OCI-LY7 (cell line): ENCODE measurements around the gene KISS1R. TPM values are rescaled to one million over a fixed set of nuclear protein-coding genes. Genes with fewer than 3 reads are reported as not detected.

ENCODE experiments used
- BruUV-seq: library from RNA; stranded (reverse); fragments of 400-500 nt; replicated peaks from 2 replicates; lab custom pipeline; 2021; lab: Mats Ljungman, UMichigan
- CTCF ChIA-PET: fragments of 300-600 bp; sonication (Branson Sonifier 250); formaldehyde crosslinking; loops from one replicate; lab custom pipeline; 2022; ENCODE audit warnings: antibody characterized with exemption; ENCODE audit not compliant: unreplicated experiment; lab: Charles Lee
- POLR2A ChIA-PET: fragments of 300-600 bp; sonication (Branson Sonifier 250); formaldehyde crosslinking; loops from one replicate; lab custom pipeline; 2022; ENCODE audit warnings: antibody characterized with exemption; lab: Charles Lee
- DNase-seq: peaks from one replicate; pipeline ENCODE4 v3.0.0-alpha.2; 2015; ENCODE audit warnings: low spot score
- H2AFZ ChIP-seq: fragments of 200-600 bp; sonication (generic), shearing (Covaris generic); 2 replicates; pipeline ENCODE4 v1.6.1; 2014; ENCODE audit warnings: mild to moderate bottlenecking, antibody characterized with exemption, low read length, moderate library complexity
- H3K27ac ChIP-seq: fragments of 200-600 bp; sonication (generic); 2 replicates; pipeline ENCODE4 v1.5.1; 2014; ENCODE audit warnings: mixed run types, low read depth, mild to moderate bottlenecking, moderate library complexity, low read length, inconsistent platforms; ENCODE audit not compliant: poor library complexity, severe bottlenecking
- H3K36me3 ChIP-seq: fragments of 200-600 bp; sonication (generic); 2 replicates; pipeline ENCODE4 v1.6.1; 2014; ENCODE audit warnings: mild to moderate bottlenecking, antibody characterized with exemption, low read length, moderate library complexity, mixed read lengths; ENCODE audit not compliant: insufficient read depth
- H3K4me1 ChIP-seq: fragments of 200-600 bp; sonication (generic); 2 replicates; pipeline ENCODE4 v1.5.1; 2014; ENCODE audit warnings: mild to moderate bottlenecking, low read length; ENCODE audit not compliant: insufficient read depth, poor library complexity, severe bottlenecking
- H3K4me2 ChIP-seq: fragments of 200-600 bp; sonication (generic); 2 replicates; pipeline ENCODE4 v1.6.1; 2014; ENCODE audit warnings: mild to moderate bottlenecking, low read length
- H3K4me3 ChIP-seq: fragments of 200-600 bp; sonication (generic); 2 replicates; pipeline ENCODE4 v1.5.1; 2014; ENCODE audit warnings: mild to moderate bottlenecking, low read depth, low read length; ENCODE audit not compliant: poor library complexity, severe bottlenecking
- H3K79me2 ChIP-seq: fragments of 200-600 bp; sonication (generic); 2 replicates; pipeline ENCODE4 v1.6.1; 2016; ENCODE audit warnings: low read depth, mild to moderate bottlenecking, low read length, moderate library complexity, mixed read lengths; ENCODE audit not compliant: insufficient read depth
- H3K9me2 ChIP-seq: fragments of 200-600 bp; sonication (generic); 2 replicates; pipeline ENCODE4 v1.6.1; 2016; ENCODE audit warnings: mild to moderate bottlenecking, low read length, mixed read lengths; ENCODE audit not compliant: insufficient read depth
- H3K9me3 ChIP-seq: fragments of 200-600 bp; sonication (generic); 2 replicates; pipeline ENCODE4 v1.6.1; 2014; ENCODE audit warnings: mild to moderate bottlenecking, mixed run types, low read length, mixed read lengths
- H4K20me1 ChIP-seq: fragments of 200-600 bp; sonication (generic); 2 replicates; pipeline ENCODE4 v1.6.1; 2014; ENCODE audit warnings: mild to moderate bottlenecking, antibody characterized with exemption, low read length, moderate library complexity, mixed read lengths; ENCODE audit not compliant: insufficient read depth
- EZH2phosphoT487 ChIP-seq: fragments of 200-600 bp; sonication (generic); IDR thresholded peaks from 2 replicates; pipeline ENCODE4 v1.6.1; 2018; ENCODE audit warnings: low read depth, borderline replicate concordance, mild to moderate bottlenecking, mixed run types, antibody characterized with exemption, low read length, moderate library complexity, mixed read lengths
- intact Hi-C: fragments of 100-400 bp; cut with micrococcal nuclease; formaldehyde crosslinking; loops from one replicate; pipeline ENCODE4 v1.10.0; 2022; ENCODE audit not compliant: unreplicated experiment
- total RNA-seq, 2 experiments: library from RNA; depleted of rRNA in 1 of 2; stranded (reverse); fragments of >200 nt in 1 of 2; shearing (Covaris generic) in 1 of 2; gene quantifications; 2 replicates each; pipeline ENCODE4 v1.2.3, GENCODE V29; 2014 to 2022
- TF ChIP-seq, protein P1 (sequence below): fragments of 200-600 bp; sonication (generic); conservative IDR thresholded peaks from 2 replicates; pipeline ENCODE4 v1.5.1; 2014; ENCODE audit warnings: mild to moderate bottlenecking, antibody characterized with exemption, low read length, moderate library complexity, mixed read lengths

KISS1R gene
- total RNA-seq, 2 experiments from 2014 or later = not detected

DNA sequence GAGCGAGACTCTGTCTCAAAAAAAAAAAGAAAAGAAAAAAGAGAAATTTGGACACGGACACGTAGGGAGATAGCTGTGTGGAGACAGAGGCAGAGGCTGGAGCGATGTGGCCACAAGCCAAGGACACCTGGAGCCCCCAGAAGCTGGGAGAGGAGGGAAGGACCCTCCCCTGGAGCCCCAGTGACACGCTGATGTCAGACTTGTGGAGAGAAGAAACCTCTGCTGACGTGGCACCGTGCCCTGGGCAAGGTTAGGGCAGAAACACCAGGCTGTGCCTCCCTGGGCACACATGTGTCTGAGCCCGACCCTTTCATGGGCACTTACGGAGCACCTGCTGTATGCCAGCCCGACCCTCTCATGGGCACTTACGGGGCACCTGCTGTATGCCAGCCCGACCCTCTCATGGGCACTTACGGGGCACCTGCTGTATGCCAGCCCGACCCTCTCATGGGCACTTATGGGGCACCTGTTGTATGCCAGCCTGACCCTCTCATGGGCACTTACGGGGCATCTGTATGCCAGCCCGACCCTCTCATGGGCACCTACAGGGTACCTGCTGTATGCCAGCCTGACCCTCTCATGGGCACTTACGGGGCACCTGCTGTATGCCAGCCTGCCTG, 26.5 kb downstream of the KISS1R start:
- Histone ChIP-seq H3K36me3 (no peaks in the 10 kb centered on the region), H3K4me3 (no peak overlapping the region), H4K20me1 (no peaks in the 10 kb centered on the region), H3K27ac (no peak overlapping the region), H3K9me2 (no peaks in the 10 kb centered on the region), H3K4me2 (no peak overlapping the region), H2AFZ (no peak overlapping the region), H3K79me2 (no peaks in the 10 kb centered on the region), H3K4me1 (peaks cover 18% of the 10 kb centered on the region), H3K9me3 (no peaks in the 10 kb centered on the region)
- DNase-seq = no peak
- intact Hi-C loops = no loop called here
- ChIA-PET POLR2A (no interaction called here), CTCF (no interaction called here)
- BruUV-seq = no TSS peak
- no peak for TF ChIP-seq EZH2phosphoT487
- TF ChIP-seq, protein P1, sequence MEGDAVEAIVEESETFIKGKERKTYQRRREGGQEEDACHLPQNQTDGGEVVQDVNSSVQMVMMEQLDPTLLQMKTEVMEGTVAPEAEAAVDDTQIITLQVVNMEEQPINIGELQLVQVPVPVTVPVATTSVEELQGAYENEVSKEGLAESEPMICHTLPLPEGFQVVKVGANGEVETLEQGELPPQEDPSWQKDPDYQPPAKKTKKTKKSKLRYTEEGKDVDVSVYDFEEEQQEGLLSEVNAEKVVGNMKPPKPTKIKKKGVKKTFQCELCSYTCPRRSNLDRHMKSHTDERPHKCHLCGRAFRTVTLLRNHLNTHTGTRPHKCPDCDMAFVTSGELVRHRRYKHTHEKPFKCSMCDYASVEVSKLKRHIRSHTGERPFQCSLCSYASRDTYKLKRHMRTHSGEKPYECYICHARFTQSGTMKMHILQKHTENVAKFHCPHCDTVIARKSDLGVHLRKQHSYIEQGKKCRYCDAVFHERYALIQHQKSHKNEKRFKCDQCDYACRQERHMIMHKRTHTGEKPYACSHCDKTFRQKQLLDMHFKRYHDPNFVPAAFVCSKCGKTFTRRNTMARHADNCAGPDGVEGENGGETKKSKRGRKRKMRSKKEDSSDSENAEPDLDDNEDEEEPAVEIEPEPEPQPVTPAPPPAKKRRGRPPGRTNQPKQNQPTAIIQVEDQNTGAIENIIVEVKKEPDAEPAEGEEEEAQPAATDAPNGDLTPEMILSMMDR = no peak

DNA sequence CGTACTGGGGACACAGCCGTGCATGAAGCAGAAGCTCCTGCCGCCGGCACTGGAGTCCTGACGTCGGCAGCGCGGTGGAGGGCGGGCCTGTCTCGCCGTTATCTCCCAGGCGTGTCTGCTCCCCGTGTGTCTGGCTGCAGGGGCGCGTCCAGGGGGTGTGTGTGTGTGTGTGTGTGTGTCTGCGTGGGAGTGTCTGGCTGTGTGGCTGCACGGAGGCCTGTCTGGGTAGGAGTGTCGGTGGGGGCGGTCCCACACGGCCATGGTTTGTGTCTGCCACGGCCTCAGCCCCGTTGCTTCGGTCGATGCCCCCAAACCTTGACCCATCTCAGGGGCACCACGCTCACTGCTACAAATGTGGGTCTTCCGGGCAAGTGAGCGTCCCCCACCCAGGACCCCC, 27.0 kb downstream of the KISS1R start:
- no peak overlapping the region for H3K4me2 ChIP-seq

More for the DNA sequence above, 27.0 kb downstream of the KISS1R start:
- H3K79me2 ChIP-seq = no peaks in the 10 kb centered on the region
- H3K4me3 ChIP-seq = no peak overlapping the region
- TF ChIP-seq, protein P1 = no peak
- TF ChIP-seq EZH2phosphoT487 = no peak
- no peak overlapping the region for H3K27ac ChIP-seq
- peaks cover 23% of the 10 kb centered on the region for H3K4me1 ChIP-seq
- no peaks in the 10 kb centered on the region for H3K9me2 ChIP-seq
- no peaks in the 10 kb centered on the region for H3K9me3 ChIP-seq
- intact Hi-C loops = no loop called here
- POLR2A ChIA-PET = no interaction called here
- no peak overlapping the region for H2AFZ ChIP-seq
- no TSS peak for BruUV-seq
- CTCF ChIA-PET = no interaction called here
- DNase-seq = no peak
- no peaks in the 10 kb centered on the region for H4K20me1 ChIP-seq
- H3K36me3 ChIP-seq = no peaks in the 10 kb centered on the region
